Islet precursor cell (in vitro differentiated cells): ENCODE measurements around the gene LMF1.
"Not testable (repeated sequence)": the region's sequence is repeated elsewhere in the genome, so short reads cannot be mapped to it uniquely, and the experiment has no call there.

Source experiments
- DNase-seq: peaks from one replicate; pipeline ENCODE4 v3.0.0-alpha.2; 2018

The LMF1 gene

DNA sequence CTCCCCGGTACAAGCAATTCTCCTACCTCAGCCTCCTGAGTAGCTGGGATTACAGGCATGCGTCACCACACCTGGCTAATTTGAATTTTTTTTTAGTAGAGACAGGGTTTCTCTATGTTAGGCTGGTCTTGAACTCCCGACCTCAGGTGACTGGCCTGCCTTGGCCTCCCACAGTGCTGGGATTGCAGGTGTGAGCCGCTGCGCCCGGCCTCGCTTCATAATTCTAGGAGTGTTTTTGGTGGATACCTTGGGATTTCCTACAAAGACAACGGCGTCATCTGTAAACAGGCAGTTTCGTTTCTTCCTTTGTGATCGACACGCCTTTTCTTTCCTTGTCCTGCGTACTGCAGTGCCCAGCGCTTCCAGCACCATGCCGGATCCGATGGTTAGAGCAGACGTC, 109.3 kb downstream of the LMF1 start:
- no peak for DNase-seq

DNA sequence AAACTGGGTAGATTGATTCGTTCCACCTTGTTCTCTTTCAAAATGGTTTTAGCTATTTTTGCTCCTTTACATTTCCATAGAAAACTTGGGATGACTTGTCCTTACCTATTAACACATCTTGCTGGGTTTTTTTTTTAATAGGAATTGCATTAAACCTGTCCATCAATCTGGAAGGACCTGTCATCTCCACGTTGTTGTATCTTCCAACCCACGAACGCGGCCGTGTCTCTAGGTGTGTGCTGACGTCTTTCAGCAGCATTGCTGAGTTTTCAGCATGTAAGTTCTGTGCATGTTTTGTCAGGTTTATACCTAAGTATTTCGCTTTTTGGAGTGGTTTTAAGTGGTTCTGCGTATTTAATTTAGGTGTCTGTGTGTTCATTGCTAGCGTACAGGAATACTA, 109.9 kb downstream of the LMF1 start:
- no peak for DNase-seq

DNA sequence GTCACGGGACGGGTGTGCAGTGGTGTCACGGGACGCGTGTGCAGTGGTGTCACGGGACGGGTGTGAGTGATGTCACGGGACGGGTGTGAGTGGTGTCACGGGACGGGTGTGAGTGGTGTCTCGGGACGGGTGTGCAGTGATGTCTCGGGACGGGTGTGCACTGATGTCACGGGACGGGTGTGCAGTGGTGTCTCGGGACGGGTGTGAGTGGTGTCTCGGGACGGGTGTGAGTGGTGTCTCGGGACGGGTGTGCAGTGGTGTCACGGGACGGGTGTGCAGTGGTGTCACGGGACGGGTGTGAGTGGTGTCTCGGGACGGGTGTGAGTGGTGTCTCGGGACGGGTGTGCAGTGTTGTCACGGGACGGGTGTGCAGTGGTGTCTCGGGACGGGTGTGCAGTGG, 111.8 kb downstream of the LMF1 start:
- not testable (repeated sequence) for DNase-seq

DNA sequence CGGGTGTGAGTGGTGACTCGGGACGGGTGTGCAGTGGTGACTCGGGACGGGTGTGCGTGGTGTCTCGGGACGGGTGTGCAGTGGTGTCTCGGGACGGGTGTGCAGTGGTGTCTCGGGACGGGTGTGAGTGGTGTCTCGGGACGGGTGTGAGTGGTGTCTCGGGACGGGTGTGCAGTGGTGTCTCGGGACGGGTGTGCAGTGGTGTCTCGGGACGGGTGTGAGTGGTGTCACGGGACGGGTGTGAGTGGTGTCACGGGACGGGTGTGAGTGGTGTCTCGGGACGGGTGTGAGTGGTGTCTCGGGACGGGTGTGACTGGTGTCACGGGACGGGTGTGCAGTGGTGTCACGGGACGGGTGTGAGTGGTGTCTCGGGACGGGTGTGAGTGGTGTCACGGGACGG, 112.3 kb downstream of the LMF1 start:
- DNase-seq = not testable (repeated sequence)

DNA sequence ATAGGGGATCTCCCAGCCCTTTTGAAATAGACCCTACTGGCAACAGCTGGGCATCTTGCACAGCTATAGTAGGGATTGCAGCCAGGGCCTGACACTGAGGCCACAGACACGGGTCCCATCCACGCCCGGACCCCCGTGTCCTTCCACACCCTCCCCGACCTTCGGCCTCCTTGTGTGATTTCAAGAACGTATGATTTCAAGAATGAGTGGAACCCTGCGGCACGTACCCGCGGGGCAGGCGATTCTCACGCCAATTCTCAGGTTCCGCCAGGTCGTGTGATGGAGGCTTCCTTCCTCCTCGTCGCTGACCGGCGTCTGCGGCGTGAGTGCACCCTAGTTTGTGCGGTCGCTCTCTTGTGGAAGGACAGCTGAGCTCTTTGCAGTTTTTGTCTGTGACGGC, 114.0 kb downstream of the LMF1 start:
- DNase-seq = no peak

DNA sequence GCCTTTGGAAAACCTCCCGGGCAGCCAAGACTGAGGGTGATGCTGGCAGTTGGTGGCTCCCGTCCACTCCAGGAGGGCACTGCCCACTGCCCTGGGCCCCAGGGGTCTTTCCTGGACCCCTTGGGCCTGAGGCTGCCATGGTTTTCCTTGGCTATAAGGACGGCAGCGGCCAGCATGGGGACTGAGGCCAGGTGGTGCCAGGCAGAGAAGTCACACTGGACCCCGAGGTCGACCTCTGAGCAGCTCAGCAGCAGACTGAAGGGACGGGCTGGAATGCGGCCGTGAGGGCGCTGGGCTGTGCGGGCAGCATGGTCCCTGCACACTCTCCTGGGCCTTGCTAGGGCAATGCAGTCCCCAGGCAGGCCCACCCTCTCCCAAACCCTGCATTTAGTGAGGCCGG, 114.7 kb downstream of the LMF1 start:
- DNase-seq = no peak

DNA sequence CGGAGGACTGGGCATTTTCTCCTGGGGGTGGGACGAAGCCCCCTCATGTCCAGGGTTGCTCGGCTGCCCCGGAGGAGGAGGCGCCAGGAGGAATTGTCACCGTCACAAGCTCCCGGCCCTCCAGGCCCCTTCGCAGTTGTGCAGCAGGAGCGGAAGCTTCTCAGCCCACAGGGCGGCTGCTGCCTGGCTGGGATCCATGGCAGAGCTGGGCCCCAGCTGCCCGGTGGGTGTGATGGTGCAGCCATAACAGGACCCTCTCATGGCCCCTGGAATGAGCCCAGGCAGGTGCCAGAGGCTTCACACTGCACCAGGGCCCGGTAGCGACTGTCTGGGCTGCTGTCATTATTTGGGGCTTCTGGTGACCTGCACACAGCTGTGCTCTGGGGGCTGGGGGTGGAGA, 115.3 kb downstream of the LMF1 start:
- no peak for DNase-seq

DNA sequence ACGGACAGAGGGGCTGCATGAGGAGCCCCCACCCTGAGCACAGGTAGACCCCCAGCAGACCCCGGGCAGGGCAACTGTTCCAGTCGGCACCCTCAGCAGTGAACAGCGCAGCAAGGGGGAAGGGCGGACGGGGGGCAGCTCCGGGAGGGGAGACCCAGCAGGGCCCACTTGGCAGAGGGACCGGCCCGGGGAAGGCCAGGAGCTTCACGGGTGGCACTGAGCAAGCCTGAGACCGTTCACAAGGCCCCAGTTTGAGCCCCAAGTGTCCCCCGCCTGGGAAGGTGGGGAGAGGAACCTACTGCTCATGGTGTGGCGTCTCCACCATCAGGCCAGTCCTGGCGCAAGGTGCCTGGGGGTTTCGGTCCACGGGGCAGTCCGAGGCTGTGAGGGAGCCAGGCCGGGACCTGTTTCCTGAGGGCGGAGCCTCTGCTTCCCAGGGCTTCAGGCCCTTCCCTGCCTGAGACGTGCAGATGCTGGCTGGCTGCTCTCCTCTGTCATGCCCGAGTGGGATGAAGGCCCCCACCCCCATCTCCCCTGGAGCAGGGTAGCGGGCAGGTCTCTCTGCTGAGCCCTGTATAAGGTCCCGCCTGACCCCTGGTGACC, 115.9 kb downstream of the LMF1 start:
- no peak for DNase-seq

DNA sequence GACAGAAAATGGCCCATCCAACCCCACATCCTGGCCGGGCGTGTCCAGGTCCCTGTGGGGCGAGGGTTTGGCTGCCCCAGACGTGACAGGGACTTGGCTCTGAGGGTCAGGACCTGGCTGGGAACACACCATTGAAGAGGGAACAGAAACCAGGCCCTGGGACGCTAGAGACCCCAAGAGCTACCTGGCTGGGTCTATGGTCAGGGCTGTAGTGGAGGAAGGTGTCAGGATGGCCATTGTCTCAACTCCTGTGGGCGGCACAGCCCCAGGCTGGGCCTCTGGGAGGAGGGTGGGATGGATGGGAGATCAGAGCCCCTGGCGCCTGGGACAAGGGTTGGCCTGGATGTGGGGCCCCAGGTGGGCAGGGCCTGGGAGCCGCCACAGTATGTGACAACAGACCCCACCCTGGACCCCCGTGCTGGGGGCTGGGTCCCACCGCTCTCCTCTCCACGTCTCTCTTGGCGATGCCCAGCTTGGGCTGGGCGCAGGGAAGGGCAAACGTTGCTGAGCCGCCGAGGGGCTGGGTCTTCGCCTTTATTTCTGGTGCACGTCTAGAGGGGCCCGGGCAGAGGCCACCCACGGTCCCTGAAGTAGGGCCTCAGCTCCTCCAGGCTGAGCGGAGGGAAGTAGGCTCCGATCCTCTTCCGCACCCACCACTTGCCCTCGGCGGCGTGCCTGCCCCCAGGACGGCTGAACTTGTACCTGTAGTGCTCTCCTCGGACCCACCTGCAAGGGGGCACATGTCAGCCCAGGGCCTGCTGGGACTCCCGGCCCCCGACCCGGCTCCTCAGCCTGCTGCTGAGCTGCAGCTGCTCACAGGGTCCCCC, 116.6 kb downstream of the LMF1 start:
- no peak for DNase-seq

DNA sequence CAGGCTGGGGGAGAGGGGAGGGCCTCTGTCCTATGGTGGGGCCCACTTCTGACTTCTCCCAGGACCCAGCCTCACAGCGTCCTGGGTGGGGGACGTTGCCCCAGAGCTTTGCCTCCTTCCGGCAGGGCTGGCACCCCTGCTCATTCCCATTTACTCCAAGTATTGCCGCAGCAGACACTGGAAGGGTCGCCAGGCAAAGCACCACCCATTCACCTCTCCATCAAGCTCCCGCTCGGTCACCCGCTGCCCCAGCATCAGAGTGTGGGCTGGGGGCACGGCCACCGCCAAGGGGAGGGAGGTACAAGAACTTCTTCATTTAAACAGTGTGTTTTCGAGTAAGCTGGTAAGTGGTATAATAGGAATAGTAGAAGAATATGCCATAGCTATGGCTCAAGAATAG, 117.5 kb downstream of the LMF1 start:
- no peak for DNase-seq

DNA sequence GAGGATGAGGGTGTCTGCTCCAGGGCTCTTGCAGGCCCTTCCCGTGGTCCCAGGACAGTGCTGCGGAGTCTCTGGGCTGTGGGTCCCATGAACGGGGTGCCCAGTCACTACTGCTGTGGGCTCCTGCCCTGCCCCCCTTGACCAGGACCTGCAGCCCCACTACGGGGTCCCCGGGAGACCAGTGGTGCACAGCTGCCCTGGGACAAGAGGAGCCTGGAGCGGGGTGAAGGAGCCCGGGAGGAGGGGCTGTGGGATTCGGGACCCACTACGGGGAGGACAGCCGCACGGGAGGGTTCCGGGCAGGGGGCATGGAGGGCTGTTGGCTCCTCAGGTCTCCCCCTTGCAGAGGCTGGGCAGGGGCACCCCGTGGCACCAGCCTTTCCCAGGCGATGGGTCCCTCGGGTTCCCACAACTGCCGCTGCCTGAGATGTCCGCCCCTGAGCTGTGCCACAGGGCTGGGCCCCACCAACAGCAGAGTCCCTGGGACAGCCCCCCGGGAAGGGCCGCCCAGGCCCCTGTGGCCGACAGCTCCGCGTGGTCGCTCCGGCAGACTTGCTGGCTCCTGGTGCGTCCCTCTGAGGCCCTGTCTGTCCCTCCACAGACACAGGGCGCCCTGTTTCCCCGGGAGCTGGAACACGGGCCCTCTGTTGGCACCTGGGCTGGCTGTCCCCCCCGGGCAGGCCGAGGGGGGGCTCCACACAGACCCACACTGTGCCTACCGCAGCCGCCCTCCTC, 118.2 kb downstream of the LMF1 start:
- no peak for DNase-seq

DNA sequence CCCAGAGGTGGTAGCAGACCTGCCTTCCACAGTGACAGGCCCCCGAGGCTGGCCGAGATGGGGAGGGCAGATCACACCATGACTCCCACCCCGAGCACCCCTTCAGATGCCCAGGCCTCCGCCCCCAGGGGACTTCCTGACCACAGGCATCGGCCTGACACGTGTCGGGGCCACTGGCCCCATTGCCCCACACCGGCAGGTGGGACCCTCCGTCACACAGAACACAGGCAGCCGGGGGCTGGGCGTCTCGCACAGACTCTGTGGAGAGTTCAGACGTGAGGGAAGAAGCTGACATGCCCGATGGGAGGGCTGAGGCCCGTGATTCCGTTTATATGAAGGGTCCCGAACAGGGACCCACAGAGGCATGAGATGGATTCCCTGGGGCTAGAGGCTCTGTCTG, 118.9 kb downstream of the LMF1 start:
- no peak for DNase-seq

DNA sequence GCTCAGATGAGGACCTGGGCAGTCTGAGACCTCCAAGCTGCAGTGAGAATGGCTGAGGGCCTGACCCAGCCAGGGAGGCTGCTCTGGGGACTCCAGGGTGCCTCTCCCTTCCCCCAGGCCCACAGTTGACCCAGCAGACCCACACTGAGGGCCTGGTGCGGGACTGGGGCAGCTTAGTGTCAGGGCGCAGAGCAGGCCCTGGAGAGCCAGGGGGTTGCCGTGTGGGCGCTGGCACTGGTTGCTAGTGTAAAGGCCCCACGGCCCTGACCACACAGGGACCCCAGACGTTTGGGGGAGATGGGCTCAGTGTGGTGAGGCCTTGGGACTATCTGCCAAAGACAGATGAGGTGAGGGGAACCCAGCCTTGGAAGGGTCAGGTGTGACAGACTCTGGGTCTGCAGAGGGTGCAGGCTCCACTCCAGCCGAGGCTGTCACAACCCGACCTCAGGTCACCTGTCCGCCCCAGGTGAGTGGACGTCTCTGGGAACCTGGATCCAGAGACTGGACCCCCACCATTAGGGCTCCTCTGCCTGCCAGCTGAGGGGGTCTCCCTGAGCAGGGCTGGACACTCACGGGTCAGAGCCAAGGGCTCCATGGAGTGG, 119.5 kb downstream of the LMF1 start:
- no peak for DNase-seq

DNA sequence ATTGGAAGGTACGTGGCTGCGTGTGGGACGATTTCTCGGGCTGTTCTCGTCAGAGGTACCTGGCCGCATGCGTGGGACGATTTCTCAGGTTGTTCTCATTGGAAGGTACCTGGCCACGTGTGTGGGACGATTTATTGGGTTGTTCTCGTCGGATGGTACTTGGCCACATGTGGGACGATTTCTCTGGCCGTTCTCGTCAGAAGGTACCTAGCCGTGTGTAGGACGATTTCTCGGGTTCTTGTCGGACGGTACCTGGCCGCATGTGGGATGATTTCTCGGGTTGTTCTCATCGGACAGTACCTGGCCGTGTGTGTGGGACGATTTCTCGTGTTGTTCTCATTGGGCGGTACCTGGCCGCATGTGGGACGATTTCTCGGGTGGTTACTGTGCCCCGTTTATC, 120.1 kb downstream of the LMF1 start:
- DNase-seq = no peak

DNA sequence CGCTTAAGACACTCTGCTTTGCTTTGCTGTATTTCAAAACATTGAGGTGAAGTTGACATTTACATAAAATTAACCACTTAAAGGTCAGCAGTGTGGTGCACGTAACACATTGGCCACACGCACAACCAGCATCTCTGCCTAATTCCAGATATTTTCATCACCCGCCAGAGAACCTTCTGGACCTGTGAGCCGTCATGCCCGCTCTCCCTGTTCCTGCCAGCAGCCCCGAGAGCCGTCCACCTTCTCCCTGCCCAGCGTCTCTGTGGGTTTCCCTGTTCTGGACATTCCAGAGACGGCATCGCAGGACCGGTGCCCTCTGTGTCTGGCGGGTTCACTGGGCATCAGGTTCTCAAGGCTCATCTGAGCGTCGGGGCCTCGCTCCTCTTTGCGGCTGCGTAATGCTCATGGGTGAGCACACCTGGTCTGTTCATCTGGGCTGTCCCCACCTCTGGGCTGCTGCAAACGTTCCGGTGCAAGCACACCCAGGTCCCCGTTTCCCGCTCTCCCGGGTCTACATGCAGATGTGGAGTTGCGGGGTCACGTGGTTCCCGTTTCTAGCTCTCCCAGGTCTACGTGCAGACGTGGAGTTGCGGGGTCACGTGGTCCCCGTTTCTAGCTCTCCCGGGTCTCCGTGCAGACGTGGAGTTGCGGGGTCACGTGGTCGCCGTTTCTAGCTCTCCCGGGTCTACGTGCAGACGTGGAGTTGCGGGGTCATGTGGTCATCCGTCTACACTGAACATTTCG, 122.1 kb downstream of the LMF1 start:
- DNase-seq = no peak

DNA sequence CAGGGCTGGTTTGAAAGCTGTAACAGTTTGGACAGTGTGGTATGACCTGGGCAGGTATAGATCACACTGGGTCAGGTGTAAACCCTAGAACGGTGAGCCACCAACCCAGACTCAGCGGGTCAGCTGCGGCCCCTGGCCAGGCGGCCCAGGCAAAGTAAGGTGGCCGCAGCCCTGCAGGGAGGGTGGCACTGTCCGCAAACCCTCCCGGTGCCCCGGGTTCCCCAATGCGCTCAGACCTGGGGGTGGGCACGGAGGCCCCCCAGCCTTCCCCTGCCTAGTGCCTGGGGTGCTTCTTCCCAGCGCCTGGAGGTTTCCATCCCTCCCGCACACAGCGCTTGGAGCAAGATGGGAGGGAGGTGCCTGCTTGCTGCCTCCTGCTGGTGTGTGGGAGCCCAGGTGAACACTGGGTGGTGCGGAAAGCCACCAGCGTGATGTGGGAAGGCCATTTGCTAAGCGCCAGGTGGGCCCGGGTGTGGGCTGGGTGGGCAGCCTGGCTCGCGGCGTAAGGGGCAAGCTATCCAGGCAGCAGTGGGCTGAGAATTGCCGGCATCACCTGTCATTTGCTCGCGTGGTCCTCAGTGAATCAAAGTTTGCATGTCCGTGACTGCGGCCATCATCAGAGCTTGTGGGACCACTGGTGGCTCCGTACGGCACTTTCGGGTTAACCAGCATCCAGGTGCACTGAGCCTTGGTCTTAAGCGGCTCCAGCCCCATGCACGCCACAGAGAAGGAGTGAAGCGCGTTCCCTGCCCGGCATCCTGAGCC, 122.9 kb downstream of the LMF1 start:
- DNase-seq = no peak

DNA sequence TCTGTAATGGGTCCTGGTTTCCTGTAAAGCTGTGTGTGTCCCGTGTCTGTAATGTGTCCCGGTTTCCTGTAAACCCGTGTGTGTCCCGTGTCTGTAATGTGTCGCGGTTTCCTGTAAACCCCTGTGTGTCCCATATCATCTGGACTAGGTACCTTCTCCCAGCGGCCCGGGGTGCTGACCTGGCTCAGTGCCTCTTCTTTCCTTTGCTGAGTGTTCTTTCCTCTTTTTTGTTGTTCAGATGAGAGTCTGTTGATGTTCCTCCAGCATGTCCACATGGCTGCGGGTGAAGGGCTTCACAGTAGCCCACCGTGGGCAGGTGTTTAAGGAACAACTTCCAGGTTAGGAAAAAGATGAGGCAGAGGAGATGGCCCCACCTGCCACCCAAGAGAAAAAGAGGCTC, 123.6 kb downstream of the LMF1 start:
- no peak for DNase-seq

DNA sequence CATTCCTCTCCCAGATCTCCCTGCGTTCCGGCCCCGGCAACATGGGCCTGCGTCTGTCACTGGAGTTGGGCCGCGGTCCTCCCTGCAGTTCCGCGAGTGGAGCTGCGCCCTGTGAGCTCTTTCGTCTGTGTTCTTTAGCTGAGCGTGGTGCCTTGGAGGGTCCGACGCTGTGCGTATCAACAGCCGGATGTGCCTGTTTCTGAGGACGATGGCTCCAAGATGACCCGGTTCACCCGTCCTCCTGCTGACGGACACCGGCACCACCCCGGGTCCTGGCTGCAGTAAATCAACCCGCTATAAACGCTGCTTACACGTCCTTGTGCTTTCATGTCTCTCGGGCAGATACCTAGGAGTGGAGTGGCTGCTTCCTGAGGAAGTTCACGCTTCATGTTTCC, 125.4 kb downstream of the LMF1 start:
- no peak for DNase-seq

DNA sequence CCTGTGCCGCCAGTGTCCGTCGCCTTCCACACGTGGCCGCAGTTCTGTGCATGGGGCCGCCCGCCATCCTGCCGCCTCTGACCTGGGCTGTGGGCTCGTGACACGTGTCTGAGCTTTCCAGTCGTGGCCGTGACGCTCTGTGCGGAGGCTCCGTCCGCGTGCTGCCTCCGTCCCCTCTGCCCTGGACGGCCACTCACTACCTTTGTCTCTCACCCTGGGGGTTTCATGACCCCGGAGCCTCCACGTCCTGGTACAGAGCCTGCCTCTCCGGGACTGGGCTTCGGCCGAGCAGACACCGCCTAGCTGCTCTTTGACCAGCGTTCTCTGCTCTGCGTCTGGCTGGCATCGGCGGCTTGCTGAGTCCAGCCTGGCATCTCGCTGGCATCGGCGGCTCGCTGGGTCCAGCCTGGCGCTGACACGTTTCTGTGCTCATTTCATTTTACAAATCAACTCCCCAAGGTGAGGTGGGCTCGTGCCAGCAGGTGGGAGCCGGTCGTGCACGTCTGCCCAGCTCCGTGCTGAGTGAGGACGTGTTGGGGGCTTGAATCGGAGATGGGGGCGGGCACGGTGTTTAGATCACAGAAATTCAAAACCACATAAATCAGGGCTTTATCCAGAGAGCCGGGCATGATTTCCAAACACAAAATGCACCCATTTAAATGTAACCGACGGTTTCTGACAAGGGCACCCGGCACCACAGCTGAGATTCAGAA, 126.0 kb downstream of the LMF1 start:
- DNase-seq = no peak

DNA sequence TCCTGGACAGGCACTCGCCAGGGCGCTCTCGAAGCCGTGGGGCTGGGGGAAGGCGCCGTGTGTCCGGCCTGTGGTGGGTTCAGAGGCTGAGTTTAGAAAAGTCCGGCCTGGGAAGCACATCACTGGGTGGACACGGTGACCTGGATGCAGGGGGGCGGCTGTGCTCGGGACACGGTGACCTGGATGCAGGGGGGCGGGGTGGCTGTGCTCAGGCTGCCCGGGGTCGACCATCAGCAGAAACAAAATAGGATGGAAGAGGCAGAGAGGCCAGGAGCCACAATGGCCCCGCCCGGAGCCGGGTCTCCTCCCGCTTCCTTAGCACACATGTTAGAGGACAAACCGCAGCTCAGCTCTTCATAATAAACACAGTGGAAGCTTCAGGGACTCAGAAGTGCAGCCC, 127.0 kb downstream of the LMF1 start:
- no peak for DNase-seq

DNA sequence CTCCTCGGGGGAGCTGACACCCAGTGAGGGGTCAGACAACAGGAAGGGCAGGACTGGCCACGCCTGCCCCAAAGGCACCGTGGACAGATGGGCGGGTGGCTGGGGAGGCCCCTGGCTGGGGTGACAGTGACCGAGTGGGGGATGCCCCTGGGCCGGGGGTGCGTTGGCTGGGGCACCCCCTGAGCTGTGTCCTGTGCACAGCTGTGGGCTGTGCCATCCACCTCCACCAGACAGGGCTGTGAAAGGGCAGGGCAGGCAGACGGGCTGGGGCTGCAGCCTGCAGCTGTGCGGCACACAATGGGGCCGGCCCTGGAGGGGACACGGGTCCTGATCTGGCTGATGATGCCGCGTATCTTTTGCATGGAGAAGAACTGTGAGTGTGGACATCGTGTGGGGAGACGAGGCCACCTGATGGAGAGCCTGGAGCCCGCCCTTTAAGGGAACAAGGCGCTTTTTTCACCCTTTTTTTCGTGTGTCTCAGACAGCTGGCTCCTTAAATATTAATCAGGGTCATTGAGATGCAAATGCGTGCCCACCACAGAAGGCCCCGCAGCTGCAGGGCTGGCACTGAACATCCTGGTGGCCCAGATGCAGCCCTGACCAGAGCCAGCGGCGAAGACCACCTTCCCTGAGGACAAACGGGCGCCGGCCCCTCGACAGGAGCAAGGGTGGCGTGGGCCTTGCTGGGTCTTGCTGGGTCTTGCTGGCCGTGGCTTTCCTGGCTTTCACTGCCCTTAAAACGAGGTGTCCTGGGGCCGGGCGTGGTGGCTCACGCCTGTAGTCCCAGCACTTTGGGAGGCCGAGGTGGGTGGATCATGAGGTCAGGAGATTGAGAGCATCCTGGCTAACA, 127.8 kb downstream of the LMF1 start:
- no peak for DNase-seq
